HG02588 (cell line): ENCODE data around the gene CSF2RB.

Experiments used
- ATAC-seq: cut with Tn5 transposase; IDR thresholded peaks from one replicate; pipeline ENCODE4 v1.9.1; 2021; ENCODE audit warnings: mild to moderate bottlenecking, moderate library complexity; ENCODE audit not compliant: unreplicated experiment

CSF2RB gene

DNA sequence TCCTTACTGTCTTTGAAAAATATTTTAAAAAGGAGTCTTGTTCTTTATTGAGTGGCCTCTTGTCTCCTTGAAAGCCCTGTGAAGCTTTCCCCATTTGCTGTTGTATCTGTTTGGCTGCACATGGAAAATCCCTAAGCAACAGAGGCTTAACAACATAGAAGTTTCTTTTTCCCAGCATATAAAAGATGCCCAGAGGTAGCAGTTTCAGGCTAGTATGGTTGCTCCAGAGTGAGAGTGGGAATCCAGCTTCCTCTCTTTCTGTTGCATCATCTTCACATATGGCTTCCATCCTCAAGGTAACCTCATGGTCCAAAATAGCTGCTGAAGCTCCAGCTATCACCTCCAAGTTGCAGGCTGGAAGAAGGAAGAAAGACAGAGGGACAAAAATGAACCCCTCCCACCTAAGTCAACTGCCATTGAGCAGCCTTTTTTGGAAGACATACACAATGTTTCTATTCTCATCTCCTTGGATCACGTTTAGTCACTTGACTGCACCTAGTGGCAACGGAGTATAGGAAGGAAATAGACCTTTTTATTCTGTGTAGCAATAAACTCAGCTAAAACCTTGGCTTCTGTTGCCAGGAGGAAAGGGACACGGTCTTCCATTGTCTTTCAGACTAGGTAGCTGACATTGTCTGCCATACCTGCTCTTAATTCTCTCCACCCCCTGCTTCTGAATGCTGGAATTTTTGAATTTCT lies 5.3 kb downstream of the CSF2RB start:
- no peak for ATAC-seq

DNA sequence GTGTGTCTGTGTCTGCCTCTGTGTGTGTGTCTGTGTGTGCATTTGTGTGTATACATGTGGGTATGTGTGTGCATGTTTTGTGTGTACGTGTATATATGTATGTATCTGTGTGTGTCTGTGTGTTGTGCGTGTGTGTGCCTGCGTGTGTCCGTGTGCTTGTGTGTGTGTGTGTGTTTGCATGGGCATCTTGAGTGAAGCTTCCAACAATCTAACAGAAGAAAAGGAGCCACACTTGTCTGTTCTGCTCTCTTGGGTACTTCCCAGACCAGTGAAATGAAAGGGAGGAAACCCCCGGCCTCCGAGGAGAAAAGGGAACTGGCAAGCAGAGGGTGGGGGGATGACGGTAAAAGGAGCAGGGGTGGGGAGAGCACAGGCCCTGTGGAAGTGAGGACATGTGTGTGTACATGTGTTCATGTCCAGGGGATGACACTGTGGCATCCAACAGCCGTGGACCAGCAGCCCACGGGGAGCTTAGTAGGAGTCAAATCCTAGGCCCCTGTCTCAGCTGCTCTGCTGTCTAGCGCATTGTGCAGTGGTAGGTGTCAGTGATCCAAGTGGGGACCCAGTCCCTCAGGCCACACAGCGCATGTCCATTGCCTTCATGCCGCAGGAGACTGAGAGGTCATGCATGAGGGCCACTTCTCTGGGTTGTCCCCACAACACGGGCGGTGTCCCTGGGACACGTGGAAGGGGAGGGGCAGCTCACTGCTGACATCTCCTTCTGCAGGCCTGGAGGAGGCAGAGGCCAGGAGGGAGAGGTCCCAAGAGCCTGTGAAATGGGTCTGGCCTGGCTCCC lies 8.1 kb downstream of the CSF2RB start:
- ATAC-seq = no peak

DNA sequence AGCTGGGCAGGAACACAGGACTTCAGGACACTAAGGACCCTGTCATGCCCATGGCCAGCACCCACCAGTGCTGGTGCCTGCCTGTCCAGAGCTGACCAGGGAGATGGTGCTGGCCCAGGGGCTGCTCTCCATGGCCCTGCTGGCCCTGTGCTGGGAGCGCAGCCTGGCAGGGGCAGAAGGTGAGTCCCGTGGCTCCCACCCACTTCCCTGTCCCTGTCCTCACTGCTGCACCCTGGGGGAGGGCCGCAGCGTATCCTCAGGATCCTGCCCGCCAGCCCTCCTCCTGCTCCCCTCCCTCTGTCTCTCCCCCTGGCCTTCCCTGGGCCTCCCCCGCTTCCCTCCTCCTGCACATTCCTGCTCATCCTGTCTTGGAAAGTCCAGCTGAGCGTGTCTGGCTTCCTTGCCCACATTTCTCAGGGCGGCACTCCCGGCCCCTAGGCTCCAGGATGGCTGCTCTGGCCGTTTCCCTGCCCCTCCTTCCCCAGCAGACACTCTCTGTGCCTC lies 8.7 kb downstream of the CSF2RB start:
- no peak for ATAC-seq

DNA sequence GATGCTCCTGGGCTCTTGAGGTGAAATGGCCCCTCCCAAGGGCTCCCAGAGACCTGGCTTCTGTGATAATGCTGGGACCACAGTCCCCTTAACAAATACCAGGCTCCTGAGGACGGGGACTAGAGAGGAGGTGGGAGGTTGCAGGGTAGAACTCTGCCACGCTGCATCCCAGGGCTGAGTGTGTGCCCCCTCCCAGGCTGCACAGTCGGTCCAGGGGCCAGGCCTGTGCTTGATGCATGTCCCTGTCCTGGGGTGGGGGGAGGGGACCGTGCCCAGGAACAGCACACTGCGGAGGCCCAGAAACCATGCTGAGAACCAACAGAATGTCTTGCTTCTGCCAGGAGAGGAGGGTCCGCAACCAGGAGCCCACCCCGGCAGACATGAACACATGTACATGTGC lies 9.3 kb downstream of the CSF2RB start:
- ATAC-seq = no peak

DNA sequence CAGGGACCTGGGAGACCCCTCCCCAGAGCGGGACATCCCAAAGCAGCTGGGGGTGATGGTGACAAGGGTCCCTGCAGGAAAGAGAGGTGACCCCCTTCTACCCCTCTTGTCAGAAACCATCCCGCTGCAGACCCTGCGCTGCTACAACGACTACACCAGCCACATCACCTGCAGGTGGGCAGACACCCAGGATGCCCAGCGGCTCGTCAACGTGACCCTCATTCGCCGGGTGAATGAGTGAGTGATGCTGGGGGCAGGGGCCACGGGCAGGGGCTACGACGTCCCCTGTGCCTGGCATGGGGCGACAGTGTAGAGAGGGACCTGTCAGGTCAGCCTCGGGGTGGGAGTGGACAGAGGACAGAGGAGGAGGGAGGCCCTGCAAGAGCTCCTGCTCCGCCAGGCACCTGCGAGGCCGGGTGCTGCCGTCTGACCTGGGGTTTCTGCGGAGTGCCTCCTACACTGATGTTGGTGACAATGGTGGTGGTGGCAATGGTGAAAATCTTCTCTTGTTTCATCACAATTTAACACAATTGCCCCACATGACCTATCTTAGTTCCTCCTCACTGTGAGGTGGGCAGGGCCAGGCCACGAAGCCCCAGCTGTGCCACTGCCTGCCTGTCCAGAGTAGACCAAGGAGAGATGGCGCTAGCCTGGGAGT lies 9.8 kb downstream of the CSF2RB start:
- no peak for ATAC-seq

DNA sequence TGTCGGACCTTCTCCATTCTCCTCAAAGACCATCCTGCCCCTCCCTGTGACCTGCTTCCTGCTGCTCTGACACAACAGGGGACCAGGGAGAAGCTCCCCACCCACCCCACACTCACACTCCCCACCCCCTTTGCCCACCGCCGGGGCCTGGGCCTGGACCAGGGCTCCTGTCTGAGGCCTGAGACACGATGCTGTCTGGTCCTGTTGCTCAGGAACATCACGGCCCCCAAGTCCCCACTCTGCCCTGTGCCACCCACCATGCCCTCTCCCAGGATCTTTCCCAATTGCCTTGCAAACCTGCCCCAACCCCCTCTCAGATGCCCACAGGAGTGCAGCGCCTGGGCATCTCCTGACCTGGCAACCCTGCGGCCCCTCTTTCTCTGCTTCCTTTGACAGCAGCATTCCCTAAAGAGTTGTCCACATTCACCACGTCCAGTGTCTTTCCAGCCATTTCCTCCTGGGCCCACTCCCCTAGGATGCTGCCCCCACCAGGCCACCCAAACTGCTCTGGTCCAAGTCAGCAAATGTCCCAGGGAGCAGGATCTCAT lies 10.8 kb downstream of the CSF2RB start:
- no peak for ATAC-seq

DNA sequence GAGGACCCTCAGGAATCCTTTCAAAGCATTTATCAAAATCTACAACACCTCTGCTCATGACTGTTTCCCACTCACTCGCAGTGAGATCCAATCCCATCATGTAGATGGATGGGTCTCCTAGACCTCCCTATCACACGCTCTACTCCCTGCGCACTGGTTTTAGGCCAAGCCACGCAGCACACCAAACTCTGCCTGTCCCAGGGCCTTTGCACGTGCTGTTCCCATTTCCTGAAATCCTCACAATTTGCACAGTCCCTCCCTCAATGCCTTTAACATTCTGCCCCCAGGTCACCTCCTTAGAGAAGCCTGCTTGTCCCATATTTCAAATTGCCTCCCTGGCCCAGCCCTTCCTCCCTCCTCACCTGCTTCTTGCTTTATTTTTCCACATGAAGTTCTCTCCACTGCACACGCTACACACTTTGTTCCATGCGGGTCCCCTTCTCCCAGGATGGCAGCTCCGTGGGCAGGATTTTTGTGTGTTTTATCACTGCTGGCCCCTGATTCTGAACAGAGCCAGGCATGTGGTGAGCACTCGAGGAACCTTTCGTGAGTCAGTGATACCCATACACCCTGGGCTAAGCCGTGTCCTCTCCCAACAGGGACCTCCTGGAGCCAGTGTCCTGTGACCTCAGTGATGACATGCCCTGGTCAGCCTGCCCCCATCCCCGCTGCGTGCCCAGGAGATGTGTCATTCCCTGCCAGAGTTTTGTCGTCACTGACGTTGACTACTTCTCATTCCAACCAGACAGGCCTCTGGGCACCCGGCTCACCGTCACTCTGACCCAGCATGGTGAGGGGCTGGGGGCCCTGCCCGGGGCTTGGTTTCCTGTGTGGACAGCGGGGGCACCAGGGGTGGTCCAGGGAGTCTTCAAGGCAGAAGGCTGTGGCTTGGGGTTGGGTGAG lies 12.2 kb downstream of the CSF2RB start:
- no peak for ATAC-seq

DNA sequence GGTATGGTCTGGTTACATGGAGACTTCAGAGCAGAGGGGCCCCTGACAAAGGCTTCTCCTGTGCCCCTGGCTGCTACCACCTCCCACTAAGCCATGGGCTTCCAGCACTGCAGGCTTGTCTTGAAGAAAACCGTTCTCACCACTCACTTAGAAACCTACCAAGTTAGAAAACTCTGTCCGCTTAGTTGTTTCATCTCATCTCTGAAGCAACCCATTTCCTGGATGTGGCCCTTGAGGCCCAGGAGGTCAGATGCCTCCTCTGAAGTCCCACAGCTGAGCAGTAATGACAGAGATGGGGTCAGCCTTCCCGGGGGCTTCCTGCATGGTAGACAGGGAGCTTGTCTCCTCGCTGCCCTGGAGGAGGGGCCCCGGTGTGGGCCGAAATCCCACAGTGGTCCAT lies 12.9 kb downstream of the CSF2RB start:
- ATAC-seq = no peak

DNA sequence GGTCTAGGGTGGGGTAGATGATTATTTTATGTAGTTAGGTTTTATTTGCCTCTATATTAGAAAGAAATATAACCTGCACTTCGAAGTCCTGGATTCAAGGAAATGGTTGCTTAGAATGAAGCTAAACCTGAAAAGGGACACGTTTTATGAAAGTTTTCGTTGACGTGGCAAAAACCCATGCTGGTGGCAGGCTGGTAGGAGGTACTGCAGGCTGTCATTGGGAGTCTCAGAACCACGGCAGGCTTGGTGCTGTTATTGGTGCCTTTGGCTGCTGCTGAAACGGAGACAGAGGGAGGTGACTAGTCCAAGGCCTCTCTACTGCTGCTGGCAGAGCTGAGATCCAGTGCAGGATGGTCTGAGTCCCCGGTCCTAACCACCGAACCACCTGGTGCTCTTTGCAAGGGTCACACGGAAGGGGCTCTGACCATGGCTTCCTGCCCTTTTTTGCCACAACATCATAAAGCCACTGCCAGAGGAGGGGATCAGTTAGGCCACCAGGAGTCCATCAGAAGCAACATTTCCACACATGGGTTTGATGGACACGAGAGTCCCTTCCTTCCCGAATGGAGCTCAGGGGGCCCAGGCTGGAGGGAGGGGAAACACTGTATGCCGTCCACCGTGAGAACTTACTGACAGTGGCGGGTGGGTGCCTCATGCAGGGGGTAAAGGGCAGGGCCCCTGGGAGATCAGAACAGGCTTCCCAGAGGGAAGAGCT lies 13.4 kb downstream of the CSF2RB start:
- ATAC-seq = no peak

DNA sequence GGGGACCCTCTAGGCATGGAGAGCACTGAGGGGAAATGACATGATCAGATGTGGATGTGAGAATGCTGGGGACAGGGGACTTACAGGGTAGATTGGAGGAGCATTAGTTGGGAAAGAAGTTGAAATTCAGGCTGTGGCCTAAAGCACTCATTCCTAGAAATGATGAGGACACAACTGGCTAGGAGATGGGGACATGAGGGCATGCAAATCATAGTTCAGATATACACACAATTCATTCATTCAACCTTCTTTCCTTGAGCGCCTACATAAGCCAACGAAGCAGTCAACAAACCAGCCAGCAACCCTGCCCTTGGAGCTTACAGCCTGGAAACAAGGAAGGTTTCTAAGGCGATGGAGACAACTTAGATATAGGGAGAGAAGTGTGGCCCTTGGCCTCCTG lies 14.2 kb downstream of the CSF2RB start:
- no peak for ATAC-seq

DNA sequence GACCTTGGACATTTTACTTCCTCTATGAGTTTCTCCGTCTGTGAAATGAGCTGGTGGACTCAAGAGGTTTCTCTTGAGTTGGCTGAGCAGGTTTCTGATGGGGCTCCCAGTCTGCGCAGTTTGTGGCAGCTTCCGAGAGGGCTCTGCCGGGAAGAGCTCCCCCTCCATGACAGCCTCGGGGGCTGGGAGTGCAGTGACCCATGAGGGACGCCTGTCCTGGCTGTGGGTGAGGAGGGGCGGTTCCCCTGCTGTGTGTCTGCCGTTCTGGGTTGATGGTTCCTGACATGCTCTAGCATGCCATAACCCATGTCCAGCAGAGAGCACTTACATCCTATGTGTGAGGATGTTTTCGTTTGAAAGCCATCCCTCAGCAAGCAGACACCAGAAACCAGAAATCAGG lies 14.8 kb downstream of the CSF2RB start:
- no peak for ATAC-seq

DNA sequence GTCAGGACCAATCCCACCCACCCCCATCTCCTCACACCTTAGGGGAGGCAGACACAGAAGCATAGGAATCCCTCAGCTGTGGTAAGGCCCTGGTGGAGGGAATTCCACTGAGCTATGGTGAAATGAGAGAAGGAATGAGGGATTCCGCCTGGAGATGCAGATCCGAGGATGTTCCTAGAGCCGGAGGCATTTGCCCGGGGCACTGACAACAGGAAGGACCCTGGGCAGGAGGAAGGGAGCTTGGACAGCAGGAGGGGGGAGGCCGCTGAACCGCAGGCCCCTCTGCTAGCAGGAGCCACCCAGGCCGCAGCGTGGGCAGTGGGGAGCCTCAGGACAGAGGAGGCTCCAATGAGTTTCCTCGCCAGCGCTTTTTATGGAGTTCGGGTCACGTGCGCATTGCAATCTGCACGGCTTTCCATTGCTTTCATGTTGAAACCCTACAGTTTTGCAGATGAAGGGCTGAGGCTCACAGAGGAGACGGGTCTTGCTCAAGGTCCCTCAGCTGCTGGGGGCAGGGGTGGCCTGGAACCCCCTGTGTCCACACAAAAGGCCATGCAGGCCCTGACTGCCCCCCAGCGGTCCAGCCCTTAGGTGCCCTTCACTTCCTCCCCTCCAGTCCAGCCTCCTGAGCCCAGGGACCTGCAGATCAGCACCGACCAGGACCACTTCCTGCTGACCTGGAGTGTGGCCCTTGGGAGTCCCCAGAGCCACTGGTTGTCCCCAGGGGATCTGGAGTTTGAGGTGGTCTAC lies 15.5 kb downstream of the CSF2RB start:
- no peak for ATAC-seq

DNA sequence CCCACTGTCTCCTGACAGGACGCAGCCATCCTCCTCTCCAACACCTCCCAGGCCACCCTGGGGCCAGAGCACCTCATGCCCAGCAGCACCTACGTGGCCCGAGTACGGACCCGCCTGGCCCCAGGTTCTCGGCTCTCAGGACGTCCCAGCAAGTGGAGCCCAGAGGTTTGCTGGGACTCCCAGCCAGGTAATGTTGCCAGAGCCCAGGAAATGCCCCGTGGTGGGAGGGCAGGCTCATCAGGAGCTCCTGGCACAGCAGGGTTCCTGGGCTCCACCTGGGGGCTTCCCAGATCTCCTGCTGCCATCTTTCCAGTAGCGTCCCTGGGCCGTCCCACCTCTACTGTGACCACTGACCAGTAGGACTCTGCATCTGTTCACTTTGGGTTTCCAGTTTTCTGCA lies 16.2 kb downstream of the CSF2RB start:
- ATAC-seq = no peak

DNA sequence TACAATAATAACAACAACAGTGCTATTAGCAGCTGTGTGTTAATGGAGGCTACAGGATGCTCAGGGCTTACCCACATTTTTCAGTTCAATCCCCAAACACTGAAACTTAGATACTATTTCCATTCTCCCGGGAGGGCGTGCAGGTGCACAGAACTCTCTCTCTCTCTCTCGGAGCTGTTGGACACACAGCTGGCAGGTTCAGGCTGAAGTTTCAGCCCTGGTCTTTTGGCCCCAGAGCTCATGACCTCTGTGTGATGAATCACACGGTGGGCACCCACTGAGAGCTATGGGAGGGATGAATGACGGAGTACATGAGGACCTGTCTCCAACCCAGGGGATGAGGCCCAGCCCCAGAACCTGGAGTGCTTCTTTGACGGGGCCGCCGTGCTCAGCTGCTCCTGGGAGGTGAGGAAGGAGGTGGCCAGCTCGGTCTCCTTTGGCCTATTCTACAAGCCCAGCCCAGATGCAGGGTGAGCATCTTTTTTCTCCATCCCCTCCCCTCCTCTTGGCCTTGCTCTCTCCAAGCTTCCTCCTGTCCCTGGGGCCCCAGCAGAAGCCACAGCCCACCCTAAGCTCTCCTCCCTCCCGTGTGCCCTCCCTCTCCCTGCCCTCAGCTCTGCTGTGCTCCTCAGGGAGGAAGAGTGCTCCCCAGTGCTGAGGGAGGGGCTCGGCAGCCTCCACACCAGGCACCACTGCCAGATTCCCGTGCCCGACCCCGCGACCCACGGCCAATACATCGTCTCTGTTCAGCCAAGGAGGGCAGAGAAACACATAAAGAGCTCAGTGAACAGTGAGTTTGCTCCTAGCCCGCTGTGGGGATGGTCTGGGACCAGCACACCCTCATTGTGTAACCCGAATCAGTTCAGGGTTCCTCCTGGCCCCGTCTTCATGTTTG lies 16.9 kb downstream of the CSF2RB start:
- no peak for ATAC-seq

DNA sequence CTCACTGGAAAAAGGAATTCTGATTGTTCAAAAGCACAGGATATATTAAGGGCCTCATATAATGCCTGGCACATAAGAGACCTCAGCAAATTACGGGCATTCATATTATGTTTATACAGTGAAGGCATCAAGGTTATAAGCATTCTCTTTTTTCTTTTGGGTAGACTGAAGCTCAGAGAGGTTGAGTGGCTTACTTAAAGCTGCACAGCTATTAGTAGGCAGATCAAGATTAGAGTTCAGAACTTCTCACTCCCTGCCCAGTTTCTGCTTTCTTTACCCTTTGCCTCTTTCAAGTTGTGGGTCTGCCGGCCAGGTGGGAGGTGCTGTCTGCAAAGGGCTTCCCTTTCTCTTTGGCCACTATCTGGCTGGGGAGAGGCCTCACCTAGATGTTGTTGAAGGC lies 18.0 kb downstream of the CSF2RB start:
- ATAC-seq = no peak

DNA sequence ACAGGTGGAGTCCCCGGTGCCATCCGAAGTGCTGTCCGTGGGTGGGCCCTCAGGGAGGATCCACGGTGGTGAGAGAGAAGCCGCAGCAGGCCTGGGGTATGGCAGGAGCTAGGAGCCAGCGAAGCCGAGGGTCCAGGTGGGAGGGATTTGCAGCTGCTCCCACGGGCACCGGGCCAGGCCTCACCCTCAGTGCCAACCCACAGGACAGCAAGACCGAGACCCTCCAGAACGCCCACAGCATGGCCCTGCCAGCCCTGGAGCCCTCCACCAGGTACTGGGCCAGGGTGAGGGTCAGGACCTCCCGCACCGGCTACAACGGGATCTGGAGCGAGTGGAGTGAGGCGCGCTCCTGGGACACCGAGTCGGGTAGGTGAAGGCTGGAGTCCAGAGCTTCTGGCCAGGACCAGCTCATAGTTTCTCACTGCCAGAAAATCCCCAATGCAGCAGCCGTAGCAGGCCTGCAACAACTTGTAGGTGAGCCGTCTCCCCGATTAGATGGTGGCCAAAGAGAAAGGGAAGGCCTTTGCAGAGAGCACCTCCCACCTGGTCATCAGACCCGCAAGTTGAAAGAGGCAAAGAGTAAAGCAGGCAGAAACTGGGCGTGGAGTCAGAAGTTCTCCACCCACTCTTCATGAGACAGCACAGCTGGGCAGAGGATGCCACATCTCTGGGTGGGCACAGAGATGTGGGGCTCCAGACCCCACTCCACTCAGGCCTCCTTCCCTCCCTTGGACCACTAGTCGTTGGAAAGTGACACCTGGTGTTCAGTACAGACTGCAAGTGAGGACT lies 20.4 kb downstream of the CSF2RB start:
- ATAC-seq = no peak
